GM12872 (cell line): ENCODE results near the gene PPFIA4.
A peak's percentile ranks its signal among the peaks of the same experiment; 100 is the strongest.

Experiments
- TF ChIP-seq, protein P1 (sequence below): IDR thresholded peaks from 3 replicates; pipeline ENCODE4 v1.5.1; 2011; ENCODE audit warnings: low read depth, mild to moderate bottlenecking, low read length, moderate library complexity; ENCODE audit not compliant: insufficient read depth

Gene PPFIA4

DNA sequence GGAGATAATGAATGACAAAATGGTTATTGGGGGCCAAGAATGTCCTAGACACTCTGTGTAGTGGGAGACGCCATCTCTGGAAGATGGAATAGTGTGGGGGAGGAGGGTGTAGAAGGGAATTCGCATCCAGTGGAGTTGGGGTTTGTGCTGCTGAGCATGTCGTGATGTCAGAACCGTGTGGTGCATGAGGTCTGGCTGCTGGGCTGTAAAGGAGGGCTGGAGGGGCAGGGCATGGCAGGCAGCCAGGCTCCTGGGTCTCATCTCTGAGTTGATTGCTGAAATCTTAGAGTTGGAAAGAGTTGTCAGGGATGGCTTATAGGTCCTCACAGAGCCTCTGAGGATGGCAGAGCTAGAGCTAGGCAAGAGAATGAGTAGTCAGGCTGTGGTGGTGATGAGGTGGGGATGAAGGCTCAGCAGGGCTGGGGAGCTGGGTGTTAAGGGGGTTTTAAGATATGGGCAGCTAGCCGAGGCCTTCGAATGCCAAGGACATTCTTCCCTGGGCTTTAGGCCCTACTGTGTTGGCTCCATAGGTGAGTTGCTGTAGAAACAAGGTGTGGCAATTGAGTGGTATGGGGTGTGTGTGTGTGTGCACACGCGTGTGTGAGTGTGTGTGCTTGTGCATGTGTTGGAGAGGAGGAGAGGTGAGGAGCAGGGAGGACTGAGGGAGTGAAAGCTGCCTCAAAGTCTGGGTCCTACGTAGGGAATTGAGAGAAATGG lies 1.9 kb downstream of the PPFIA4 start:
- TF ChIP-seq, protein P1, sequence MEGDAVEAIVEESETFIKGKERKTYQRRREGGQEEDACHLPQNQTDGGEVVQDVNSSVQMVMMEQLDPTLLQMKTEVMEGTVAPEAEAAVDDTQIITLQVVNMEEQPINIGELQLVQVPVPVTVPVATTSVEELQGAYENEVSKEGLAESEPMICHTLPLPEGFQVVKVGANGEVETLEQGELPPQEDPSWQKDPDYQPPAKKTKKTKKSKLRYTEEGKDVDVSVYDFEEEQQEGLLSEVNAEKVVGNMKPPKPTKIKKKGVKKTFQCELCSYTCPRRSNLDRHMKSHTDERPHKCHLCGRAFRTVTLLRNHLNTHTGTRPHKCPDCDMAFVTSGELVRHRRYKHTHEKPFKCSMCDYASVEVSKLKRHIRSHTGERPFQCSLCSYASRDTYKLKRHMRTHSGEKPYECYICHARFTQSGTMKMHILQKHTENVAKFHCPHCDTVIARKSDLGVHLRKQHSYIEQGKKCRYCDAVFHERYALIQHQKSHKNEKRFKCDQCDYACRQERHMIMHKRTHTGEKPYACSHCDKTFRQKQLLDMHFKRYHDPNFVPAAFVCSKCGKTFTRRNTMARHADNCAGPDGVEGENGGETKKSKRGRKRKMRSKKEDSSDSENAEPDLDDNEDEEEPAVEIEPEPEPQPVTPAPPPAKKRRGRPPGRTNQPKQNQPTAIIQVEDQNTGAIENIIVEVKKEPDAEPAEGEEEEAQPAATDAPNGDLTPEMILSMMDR, result no peak

DNA sequence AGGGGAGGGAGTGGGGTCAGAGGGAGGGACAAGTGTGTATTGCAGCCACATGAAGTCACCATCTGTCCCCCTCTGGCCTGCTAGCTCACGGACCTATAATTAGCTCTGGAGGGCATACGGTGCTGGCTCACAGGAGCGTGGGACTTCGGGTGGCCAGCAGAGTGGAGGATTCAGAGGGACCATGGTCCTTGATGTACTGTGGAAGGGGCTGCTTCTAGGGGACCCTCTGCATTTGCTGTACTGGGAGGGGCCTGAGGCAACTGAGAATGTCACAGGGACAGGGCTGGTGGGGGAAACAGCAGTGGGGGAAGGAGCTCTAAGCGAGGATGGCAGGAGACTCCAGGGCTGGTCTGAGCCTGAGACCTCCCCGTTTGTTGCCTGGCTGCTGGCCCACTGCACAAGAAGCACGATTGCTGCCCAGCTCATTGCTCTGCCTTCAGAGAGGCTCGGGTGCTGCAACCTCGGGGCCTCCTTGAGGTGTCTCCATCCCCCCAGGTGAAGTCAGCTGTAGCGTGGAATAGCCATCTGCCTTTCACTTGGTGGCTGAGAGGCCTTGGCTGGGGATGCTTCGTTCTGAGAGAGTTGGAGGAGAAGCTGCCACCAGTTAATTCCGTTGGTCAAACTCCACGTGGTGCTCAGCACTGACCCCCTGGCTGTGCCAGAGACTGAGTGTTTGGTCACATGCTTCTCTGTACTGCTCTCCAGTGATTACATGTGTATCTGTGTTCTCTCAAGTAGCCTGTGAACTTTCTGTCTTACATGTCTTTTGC lies 2.7 kb downstream of the PPFIA4 start:
- TF ChIP-seq, protein P1, result no peak

DNA sequence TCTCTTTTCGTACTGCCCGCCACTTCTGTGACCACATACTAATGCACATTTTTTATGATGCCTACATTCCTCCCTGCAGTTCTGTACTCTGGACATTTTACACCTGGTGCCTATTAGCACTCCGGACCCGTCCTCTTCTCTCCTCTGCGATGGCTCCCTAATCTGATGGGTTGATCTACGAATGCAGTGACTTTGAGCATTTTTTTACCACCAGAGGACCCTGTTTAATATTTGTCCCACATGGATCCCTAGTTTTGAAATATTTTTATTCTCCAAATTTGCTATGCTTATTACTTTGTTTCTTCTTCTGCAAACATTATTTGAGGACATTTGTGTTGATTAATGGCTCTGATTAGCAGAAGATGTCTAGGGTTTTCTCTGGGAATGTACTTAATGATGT lies 5.2 kb downstream of the PPFIA4 start:
- TF ChIP-seq, protein P1, result peak; percentile 50; the same call in 1 of the 3 replicates

DNA sequence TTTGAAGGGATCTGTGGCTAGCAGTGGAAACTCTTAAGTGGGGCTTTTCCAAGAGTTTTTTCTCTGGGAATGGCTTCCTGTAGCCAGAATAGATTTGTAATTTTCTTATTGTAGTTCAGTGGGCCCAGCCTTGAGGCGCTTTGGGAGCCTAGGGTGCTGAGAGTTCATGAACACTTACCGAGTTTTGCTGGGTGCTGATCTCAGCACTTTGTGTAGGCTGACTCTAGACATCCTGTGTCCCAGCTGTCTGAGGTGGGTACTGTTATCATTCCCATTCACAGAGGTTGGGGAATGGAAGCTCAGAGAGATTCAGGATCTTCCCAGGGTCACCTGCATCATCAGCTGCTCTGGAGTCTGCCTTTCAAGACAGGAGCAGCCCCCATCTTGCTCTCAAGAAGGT lies 7.0 kb downstream of the PPFIA4 start:
- TF ChIP-seq, protein P1, result no peak

DNA sequence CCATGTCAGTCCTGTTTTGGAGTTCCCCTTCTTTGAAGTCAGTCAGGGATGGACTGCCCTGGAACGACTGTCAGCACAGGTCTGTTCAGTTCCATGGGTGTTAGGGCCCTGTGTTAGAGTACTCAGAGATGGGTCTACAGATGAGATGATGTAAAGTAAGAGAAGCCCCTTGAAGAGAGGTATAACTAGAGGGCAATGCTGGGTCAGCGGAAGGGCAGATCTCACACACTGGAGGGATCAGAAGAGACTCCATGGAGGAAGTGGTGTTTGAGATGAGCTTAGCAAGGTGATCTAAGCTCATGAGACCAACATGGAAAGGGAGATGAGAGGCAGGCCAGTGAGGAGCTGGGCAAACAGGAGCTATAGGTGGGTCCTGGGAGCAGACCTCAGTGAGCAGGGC lies 7.6 kb downstream of the PPFIA4 start:
- TF ChIP-seq, protein P1, result no peak

DNA sequence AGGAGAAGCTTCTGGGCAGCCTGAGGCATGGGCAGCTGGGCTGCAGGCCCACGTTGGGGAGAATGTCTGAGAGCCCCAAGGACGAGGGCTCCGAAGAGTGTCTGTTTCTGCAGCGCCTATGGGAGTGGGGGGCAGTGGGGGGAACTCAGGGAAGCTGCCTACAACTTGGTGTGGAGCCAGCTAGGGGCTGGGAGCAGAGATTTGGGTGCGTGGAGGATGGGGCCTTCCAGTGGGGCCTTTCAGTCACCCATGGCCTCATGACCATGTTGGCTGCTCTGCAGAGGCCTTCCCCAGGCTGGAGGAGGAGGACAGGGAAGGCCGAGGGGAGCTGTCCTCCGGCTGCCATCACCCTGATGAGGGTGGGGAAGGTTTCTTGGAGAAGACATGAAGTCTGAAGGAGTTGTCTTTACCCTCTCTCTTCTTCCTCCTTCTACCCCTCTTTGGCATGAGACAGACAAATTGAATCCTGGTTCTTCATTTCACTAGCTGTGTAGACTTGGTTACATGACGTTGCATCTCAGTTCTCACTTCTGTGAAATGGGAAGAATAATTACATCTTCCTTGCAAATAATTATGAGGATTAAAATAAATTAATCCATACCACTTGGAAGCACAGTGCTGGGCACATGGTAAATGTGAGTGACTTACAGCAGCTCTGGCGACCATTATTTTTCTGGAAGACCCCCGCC lies 8.3 kb downstream of the PPFIA4 start:
- TF ChIP-seq, protein P1, result no peak
